ENCODE data around the gene DRD2. TPM values are rescaled to one million over a fixed set of nuclear protein-coding genes. Genes with fewer than 3 reads are reported as not detected.

The DRD2 gene
- total RNA-seq, 1 experiment from 2014 or later, result 0.44 TPM

GRCh38 chr11:113454455-113454854 is 20.7 kb downstream of the DRD2 start:
- WGBS (ENCODE audit: extremely low coverage, insufficient read length, low lambda C conversion rate), result no CpG with 5 or more reads among the region's 2 CpGs
- Histone ChIP-seq H2AFZ (ENCODE audit: low read length) (no peak overlapping the region), H3K9me3 (ENCODE audit: control insufficient read depth, low read depth, low read length) (no peaks in the 10 kb centered on the region), H3K4ac (ENCODE audit: low read depth, low read length) (no peak overlapping the region), H3K9ac (ENCODE audit: extremely low read depth, insufficient read length, low read length) (no peak overlapping the region), H4K5ac (ENCODE audit: insufficient read length, low read depth, low read length) (no peak overlapping the region), H3K79me1 (ENCODE audit: insufficient read depth, low read depth, low read length, poor library complexity, severe bottlenecking) (no peaks in the 10 kb centered on the region), H4K8ac (replicated peaks; ENCODE audit: insufficient read length, low read depth, low read length) (no peak overlapping the region), H2BK20ac (ENCODE audit: low read depth, low read length, poor library complexity, severe bottlenecking) (no peak overlapping the region), H4K91ac (ENCODE audit: insufficient read length, low read depth, low read length) (no peak overlapping the region), H2BK15ac (ENCODE audit: low read depth, low read length) (no peak overlapping the region), H3T11ph (ENCODE audit: low read length) (no peak overlapping the region), H3K14ac (ENCODE audit: insufficient read depth, low read length) (no peak overlapping the region), H3K23me2 (ENCODE audit: insufficient read length, low read depth, low read length, poor library complexity, severe bottlenecking) (no peaks in the 10 kb centered on the region), H3K27me3 (ENCODE audit: insufficient read depth, low read length) (no peaks in the 10 kb centered on the region), H3K4me1 (ENCODE audit: insufficient read depth, low read length) (0 out of 2 replicates have a peak, but pooled peaks cover 2% of the 10 kb centered on the region), H3K23ac (ENCODE audit: insufficient read length, low read depth, low read length) (no peak overlapping the region), H2BK5ac (ENCODE audit: insufficient read length, low read length) (no peak overlapping the region), H2AK5ac (ENCODE audit: insufficient read length, low read length) (no peak overlapping the region), H3K4me2 (ENCODE audit: insufficient read depth, insufficient read length, low read length) (no peak overlapping the region), H2BK12ac (ENCODE audit: insufficient read length, low read depth, low read length) (no peak overlapping the region), H3K56ac (ENCODE audit: insufficient read length, low read depth, low read length) (no peak overlapping the region), H3K79me2 (ENCODE audit: insufficient read depth, low read length) (no peaks in the 10 kb centered on the region; the same call in 1 of the 2 replicates), H4K20me1 (ENCODE audit: control insufficient read depth, insufficient read depth, insufficient read length) (no peaks in the 10 kb centered on the region), H2BK120ac (ENCODE audit: low read depth, low read length, poor library complexity, severe bottlenecking) (no peak overlapping the region), H3K18ac (ENCODE audit: insufficient read length, low read depth, low read length) (no peak overlapping the region), H3K27ac (ENCODE audit: insufficient read length, low read depth, low read length) (no peak overlapping the region)
- Mint-ChIP-seq H3K4me3 (no peak overlapping the region), H3K36me3 (ENCODE audit: insufficient read depth in 1 of 3, low read depth in 3 of 3) (no peaks in the 10 kb centered on the region), H3K27ac (no peak overlapping the region; a peak in 1 of 7 replicates), H3K9me3 (no peaks in the 10 kb centered on the region), H3K27me3 (ENCODE audit: low read depth) (no peaks in the 10 kb centered on the region), H3K4me1 (peaks cover 15 to 25% of the 10 kb centered on the region in 2 experiments)
- DNase-seq, result no peak
- no peak for TF ChIP-seq CTCF (conservative IDR thresholded peaks at IDR 0.05)

Measured in H9 (cell line).